Endodermal cell (in vitro differentiated cells): ENCODE measurements around the gene CD300H. TPM values are rescaled to one million over a fixed set of nuclear protein-coding genes. Genes with fewer than 3 reads are reported as not detected.

Experiments
- DNase-seq: peaks from one replicate; pipeline ENCODE4 v3.0.0-alpha.2; 2017
- H3K27ac ChIP-seq: 2 replicates; pipeline ENCODE4 v1.5.1; 2013; ENCODE audit warnings: mild to moderate bottlenecking, low read depth, low read length, moderate library complexity
- H3K27me3 ChIP-seq: 2 replicates; pipeline ENCODE4 v1.6.1; 2013; ENCODE audit warnings: mild to moderate bottlenecking, low read length, moderate library complexity; ENCODE audit not compliant: insufficient read depth, control insufficient read depth, poor library complexity, severe bottlenecking
- H3K36me3 ChIP-seq: 2 replicates; pipeline ENCODE4 v1.7.0; 2013; ENCODE audit warnings: mild to moderate bottlenecking, low read length, moderate library complexity; ENCODE audit not compliant: control insufficient read depth, insufficient read depth
- H3K4me1 ChIP-seq: one replicate; pipeline ENCODE4 v1.7.0; 2013; ENCODE audit warnings: low read length; ENCODE audit not compliant: control insufficient read depth, insufficient read depth
- H3K4me3 ChIP-seq: 2 replicates; pipeline ENCODE4 v1.5.1; 2013; ENCODE audit warnings: mild to moderate bottlenecking, low read length, moderate library complexity
- H3K9ac ChIP-seq: 2 replicates; pipeline ENCODE4 v1.6.1; 2013; ENCODE audit warnings: mild to moderate bottlenecking, low read length, moderate library complexity; ENCODE audit not compliant: poor library complexity, severe bottlenecking; ENCODE audit errors: extremely low read depth
- H3K9me3 ChIP-seq: 2 replicates; pipeline ENCODE4 v1.6.1; 2013; ENCODE audit warnings: mild to moderate bottlenecking, low read length, moderate library complexity; ENCODE audit not compliant: control insufficient read depth
- H3K27ac Mint-ChIP-seq: 2 replicates; pipeline ENCODE4 v1.8.0; 2020; ENCODE audit warnings: mixed read lengths
- H3K27me3 Mint-ChIP-seq: 2 replicates; pipeline ENCODE4 v1.8.0; 2021; ENCODE audit warnings: mild to moderate bottlenecking, mixed read lengths; ENCODE audit not compliant: insufficient read depth
- H3K36me3 Mint-ChIP-seq: 2 replicates; pipeline ENCODE4 v1.8.0; 2020; ENCODE audit warnings: low read depth, mixed read lengths
- H3K4me1 Mint-ChIP-seq: 2 replicates; pipeline ENCODE4 v1.8.0; 2020; ENCODE audit warnings: mixed read lengths
- H3K4me3 Mint-ChIP-seq: 2 replicates; pipeline ENCODE4 v1.8.0; 2020; ENCODE audit warnings: mild to moderate bottlenecking, moderate library complexity, mixed read lengths
- H3K9me3 Mint-ChIP-seq: 2 replicates; pipeline ENCODE4 v1.8.0; 2020; ENCODE audit warnings: mild to moderate bottlenecking, mixed read lengths
- WGBS, 2 experiments: methylation state at CpG; one replicate each; pipeline versions ENCODE4 v1.1.5 to v1.1.7; 2013; ENCODE audit warnings: missing lambda C conversion rate in 2 of 2, mixed read lengths in 1 of 2; ENCODE audit not compliant: insufficient coverage in 1 of 2, insufficient read length in 1 of 2; 5-methylcytosine and 5-hydroxymethylcytosine counted together
- total RNA-seq, 2 donors: library from RNA; stranded (reverse); fragmentation: NEBNext Ultra II Directional in 1 of 2; extraction: Animal tissue kit (Norgen Biotek cat#: 25700) in 1 of 2; gene quantifications; 2 replicates in 1 of 2; 3 replicates in 1 of 2; pipeline ENCODE4 v1.2.1, GENCODE V29; 2021
- TF ChIP-seq, protein P1 (sequence below): fragments of 200-600 bp; sonication (generic); conservative IDR thresholded peaks from 2 replicates; pipeline ENCODE4 v1.5.0; 2021; ENCODE audit warnings: antibody characterized with exemption, mild to moderate bottlenecking

CD300H gene
- total RNA-seq, 2 donors from 2014 or later = not detected

DNA sequence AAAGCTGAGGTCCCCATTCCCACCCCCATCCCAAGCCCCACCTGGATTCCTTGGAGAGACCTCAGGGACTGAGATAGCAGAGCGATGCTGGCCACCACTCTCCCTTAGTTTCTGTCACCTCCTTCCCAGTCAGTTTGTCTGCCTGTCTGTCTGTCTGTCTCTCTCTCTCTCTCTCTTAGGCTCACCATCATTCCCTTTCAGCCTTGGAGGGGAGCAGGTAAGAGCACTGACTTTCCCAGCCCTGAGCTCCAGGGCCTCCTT is 41.9 kb downstream of the CD300H start:
- WGBS, 2 experiments = 80 to 100% methylated on average over 1 of the region's 1 CpG
- no peak overlapping the region for H3K4me3 ChIP-seq
- no peaks in the 10 kb centered on the region for H3K36me3 ChIP-seq
- H3K4me1 ChIP-seq = no peaks in the 10 kb centered on the region
- Mint-ChIP-seq H3K4me3 (no peak overlapping the region), H3K27ac (no peak overlapping the region), H3K27me3 (peaks cover 44% of the 10 kb centered on the region), H3K4me1 (no peaks in the 10 kb centered on the region), H3K9me3 (peaks cover 8% of the 10 kb centered on the region), H3K36me3 (no peaks in the 10 kb centered on the region)
- DNase-seq = no peak
- no peak overlapping the region for H3K27ac ChIP-seq
- H3K27me3 ChIP-seq = peaks cover 5% of the 10 kb centered on the region
- H3K9ac ChIP-seq = no peak overlapping the region
- H3K9me3 ChIP-seq = no peaks in the 10 kb centered on the region
- TF ChIP-seq, protein P1, sequence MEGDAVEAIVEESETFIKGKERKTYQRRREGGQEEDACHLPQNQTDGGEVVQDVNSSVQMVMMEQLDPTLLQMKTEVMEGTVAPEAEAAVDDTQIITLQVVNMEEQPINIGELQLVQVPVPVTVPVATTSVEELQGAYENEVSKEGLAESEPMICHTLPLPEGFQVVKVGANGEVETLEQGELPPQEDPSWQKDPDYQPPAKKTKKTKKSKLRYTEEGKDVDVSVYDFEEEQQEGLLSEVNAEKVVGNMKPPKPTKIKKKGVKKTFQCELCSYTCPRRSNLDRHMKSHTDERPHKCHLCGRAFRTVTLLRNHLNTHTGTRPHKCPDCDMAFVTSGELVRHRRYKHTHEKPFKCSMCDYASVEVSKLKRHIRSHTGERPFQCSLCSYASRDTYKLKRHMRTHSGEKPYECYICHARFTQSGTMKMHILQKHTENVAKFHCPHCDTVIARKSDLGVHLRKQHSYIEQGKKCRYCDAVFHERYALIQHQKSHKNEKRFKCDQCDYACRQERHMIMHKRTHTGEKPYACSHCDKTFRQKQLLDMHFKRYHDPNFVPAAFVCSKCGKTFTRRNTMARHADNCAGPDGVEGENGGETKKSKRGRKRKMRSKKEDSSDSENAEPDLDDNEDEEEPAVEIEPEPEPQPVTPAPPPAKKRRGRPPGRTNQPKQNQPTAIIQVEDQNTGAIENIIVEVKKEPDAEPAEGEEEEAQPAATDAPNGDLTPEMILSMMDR = no peak

- H3K9ac ChIP-seq = no peak overlapping the region
- no peaks in the 10 kb centered on the region for H3K4me1 ChIP-seq
- Mint-ChIP-seq H3K27me3 (peaks cover 39% of the 10 kb centered on the region), H3K4me1 (no peaks in the 10 kb centered on the region), H3K9me3 (peaks cover 8% of the 10 kb centered on the region), H3K27ac (no peak overlapping the region), H3K36me3 (no peaks in the 10 kb centered on the region), H3K4me3 (no peak overlapping the region)
- peaks cover 5% of the 10 kb centered on the region for H3K27me3 ChIP-seq
- WGBS, 2 experiments = 83 to 90% methylated on average over 6 to 11 of the region's 11 CpGs
- no peaks in the 10 kb centered on the region for H3K36me3 ChIP-seq
- TF ChIP-seq, protein P1 = no peak
- no peak overlapping the region for H3K27ac ChIP-seq
- no peaks in the 10 kb centered on the region for H3K9me3 ChIP-seq
- no peak overlapping the region for H3K4me3 ChIP-seq
- peak; percentile 23 for DNase-seq
Measured at GRCh38 chr17:74524653-74525464, 42.5 kb downstream of the CD300H start.

- Mint-ChIP-seq H3K36me3 (no peaks in the 10 kb centered on the region), H3K9me3 (peaks cover 11% of the 10 kb centered on the region), H3K27me3 (peaks cover 34% of the 10 kb centered on the region), H3K4me3 (no peak overlapping the region), H3K27ac (no peak overlapping the region), H3K4me1 (no peaks in the 10 kb centered on the region)
- TF ChIP-seq, protein P1 = no peak
- 91 to 92% methylated on average over 2 to 3 of the region's 3 CpGs for WGBS, 2 experiments
- no peaks in the 10 kb centered on the region for H3K4me1 ChIP-seq
- H3K9me3 ChIP-seq = no peaks in the 10 kb centered on the region
- DNase-seq = no peak
- H3K4me3 ChIP-seq = no peak overlapping the region
- no peaks in the 10 kb centered on the region for H3K36me3 ChIP-seq
- no peak overlapping the region for H3K27ac ChIP-seq
- peaks cover 5% of the 10 kb centered on the region for H3K27me3 ChIP-seq
- H3K9ac ChIP-seq = no peak overlapping the region
Measured at GRCh38 chr17:74523308-74523707, 44.0 kb downstream of the CD300H start.
